IMR-90 (cell line): ENCODE measurements around the gene ID1. TPM values are rescaled to one million over a fixed set of nuclear protein-coding genes. Genes with fewer than 3 reads are reported as not detected.
A peak's percentile ranks its signal among the peaks of the same experiment; 100 is the strongest.

ENCODE experiments used
- ATAC-seq: fragments of 200-7000 bp; cut with Tn5 transposase; 2 replicates; pipeline ENCODE4 v1.9.1; 2020; ENCODE audit warnings: low read depth, mild to moderate bottlenecking, moderate library complexity
- BruUV-seq: library from RNA; stranded (reverse); fragments of 400-500 nt; replicated peaks from 2 replicates; lab custom pipeline; 2021; lab: Mats Ljungman, UMichigan
- CTCF ChIA-PET: fragments of 300-600 bp; formaldehyde crosslinking; extraction: SDS; loops from one replicate; lab custom pipeline; 2021; ENCODE audit warnings: antibody characterized with exemption; lab: Yijun Ruan, JAX
- POLR2A ChIA-PET: fragments of 300-600 bp; sonication (Branson Sonifier 250); formaldehyde crosslinking; loops from one replicate; lab custom pipeline; 2022; ENCODE audit warnings: antibody characterized with exemption; ENCODE audit not compliant: unreplicated experiment; lab: Charles Lee
- DNase-seq: peaks from one replicate; pipeline ENCODE4 v3.0.0; 2013
- H2AFZ ChIP-seq: replicated peaks from 2 replicates; pipeline ENCODE3; 2013; ENCODE audit warnings: low read length, mild to moderate bottlenecking; ENCODE audit not compliant: poor library complexity
- H2AK5ac ChIP-seq: 2 replicates; pipeline ENCODE4 v1.6.1; 2013; ENCODE audit warnings: low read depth, low read length, inconsistent platforms
- H2AK9ac ChIP-seq: replicated peaks from 2 replicates; pipeline ENCODE3; 2013; ENCODE audit warnings: mild to moderate bottlenecking, low read depth, low read length, moderate library complexity; ENCODE audit not compliant: poor library complexity
- H2BK120ac ChIP-seq: 2 replicates; pipeline ENCODE4 v1.6.1; 2013; ENCODE audit warnings: low read depth, low read length, inconsistent platforms
- H2BK15ac ChIP-seq: 3 replicates; pipeline ENCODE4 v1.6.1; 2013; ENCODE audit warnings: low read depth, low read length, inconsistent platforms
- H2BK20ac ChIP-seq: 2 replicates; pipeline ENCODE4 v1.6.1; 2013; ENCODE audit warnings: low read depth, mild to moderate bottlenecking, inconsistent platforms, low read length, moderate library complexity
- H2BK5ac ChIP-seq: 2 replicates; pipeline ENCODE4 v1.6.1; 2013; ENCODE audit warnings: mild to moderate bottlenecking, low read depth, low read length, inconsistent platforms; ENCODE audit not compliant: poor library complexity, severe bottlenecking
- H3K14ac ChIP-seq: replicated peaks from 2 replicates; pipeline ENCODE4 v1.6.1; 2013; ENCODE audit warnings: low read depth, low read length, inconsistent platforms
- H3K18ac ChIP-seq: 2 replicates; pipeline ENCODE4 v1.6.1; 2013; ENCODE audit warnings: low read depth, low read length, control low read depth
- H3K23ac ChIP-seq: 2 replicates; pipeline ENCODE4 v1.6.1; 2013; ENCODE audit warnings: low read depth, low read length, inconsistent platforms
- H3K27ac ChIP-seq: 2 replicates; pipeline ENCODE4 v1.5.1; 2013; ENCODE audit warnings: mild to moderate bottlenecking, control low read depth, low read length; ENCODE audit not compliant: insufficient read depth
- H3K27me3 ChIP-seq: 2 replicates; pipeline ENCODE4 v1.6.1; 2013; ENCODE audit warnings: low read length; ENCODE audit not compliant: control insufficient read depth, insufficient read depth
- H3K36me3 ChIP-seq: 2 replicates; pipeline ENCODE4 v1.6.1; 2013; ENCODE audit warnings: low read length, mixed read lengths; ENCODE audit not compliant: control insufficient read depth, insufficient read depth
- H3K4ac ChIP-seq: 2 replicates; pipeline ENCODE4 v1.6.1; 2013; ENCODE audit warnings: low read depth, low read length, inconsistent platforms
- H3K4me1 ChIP-seq: 2 replicates; pipeline ENCODE4 v1.6.1; 2013; ENCODE audit warnings: low read length, mixed read lengths; ENCODE audit not compliant: control insufficient read depth, insufficient read depth
- H3K4me2 ChIP-seq: 2 replicates; pipeline ENCODE4 v1.6.1; 2013; ENCODE audit warnings: low read depth, mild to moderate bottlenecking, control low read depth, low read length, moderate library complexity
- H3K4me3 ChIP-seq: 2 replicates; pipeline ENCODE4 v1.5.1; 2013; ENCODE audit warnings: low read depth, mild to moderate bottlenecking, control low read depth, low read length, moderate library complexity; ENCODE audit not compliant: insufficient read depth
- H3K56ac ChIP-seq: 2 replicates; pipeline ENCODE4 v1.6.1; 2013; ENCODE audit warnings: low read length, inconsistent platforms; ENCODE audit not compliant: insufficient read depth; ENCODE audit errors: extremely low read depth
- H3K79me1 ChIP-seq, 2 experiments: 2 replicates each; pipeline ENCODE4 v1.6.1; 2013; ENCODE audit warnings: low read length in 2 of 2, inconsistent platforms in 1 of 2, low read depth in 1 of 2
- H3K9ac ChIP-seq: 2 replicates; pipeline ENCODE4 v1.6.1; 2013; ENCODE audit warnings: low read depth, low read length, control low read depth
- H3K9me1 ChIP-seq: 2 replicates; pipeline ENCODE4 v1.6.1; 2013; ENCODE audit warnings: low read length, inconsistent platforms; ENCODE audit not compliant: insufficient read depth
- H3K9me3 ChIP-seq: 2 replicates; pipeline ENCODE4 v1.6.1; 2013; ENCODE audit warnings: low read length; ENCODE audit not compliant: control insufficient read depth, insufficient read depth
- H4K20me1 ChIP-seq: 2 replicates; pipeline ENCODE4 v1.6.1; 2013; ENCODE audit warnings: low read length, inconsistent platforms; ENCODE audit not compliant: insufficient read depth
- H4K5ac ChIP-seq: 2 replicates; pipeline ENCODE4 v1.6.1; 2013; ENCODE audit warnings: mild to moderate bottlenecking, low read depth, low read length, control low read depth
- H4K8ac ChIP-seq, 2 experiments: 2 replicates each; pipeline ENCODE4 v1.6.1; 2013; ENCODE audit warnings: low read depth in 2 of 2, low read length in 2 of 2, control low read depth in 1 of 2, inconsistent platforms in 1 of 2
- H4K91ac ChIP-seq: 2 replicates; pipeline ENCODE4 v1.6.1; 2013; ENCODE audit warnings: low read depth, low read length, inconsistent platforms; ENCODE audit not compliant: insufficient read depth
- CTCF ChIP-seq: conservative IDR thresholded peaks from 2 replicates; pipeline ENCODE4 v1.5.1; 2012; ENCODE audit warnings: mild to moderate bottlenecking, low read depth, low read length, improper control_type of control experiment
- FOS ChIP-seq: fragments of 150-350 bp; IDR thresholded peaks from 2 replicates; pipeline ENCODE4 v1.6.1; 2016; ENCODE audit warnings: low read depth, low read length
- MXI1 ChIP-seq: IDR thresholded peaks from 2 replicates; pipeline ENCODE4 v1.6.1; 2012; ENCODE audit warnings: low read depth, mild to moderate bottlenecking, low read length, moderate library complexity, borderline replicate concordance
- NFE2L2 ChIP-seq: fragments of 150-350 bp; IDR thresholded peaks from 2 replicates; pipeline ENCODE4 v1.6.1; 2016; ENCODE audit warnings: low read depth, mild to moderate bottlenecking, low read length
- RFX5 ChIP-seq: IDR thresholded peaks from 2 replicates; pipeline ENCODE4 v1.8.0; 2012; ENCODE audit warnings: low read depth, mild to moderate bottlenecking, low read length, moderate library complexity
- USF2 ChIP-seq: fragments of 150-350 bp; IDR thresholded peaks from 2 replicates; pipeline ENCODE4 v1.6.1; 2017; ENCODE audit warnings: mild to moderate bottlenecking, antibody characterized with exemption, low read length, low read depth
- WGBS, 2 experiments: methylation state at CpG; one replicate each; pipeline versions ENCODE4 v1.1.5 to v1.1.7; 2013; ENCODE audit warnings: missing lambda C conversion rate in 2 of 2; ENCODE audit not compliant: insufficient read length in 1 of 2; ENCODE audit errors: extremely low coverage in 2 of 2; 5-methylcytosine and 5-hydroxymethylcytosine counted together
- dilution Hi-C: fragments of 300-500 bp; cut with HindIII; formaldehyde crosslinking; loops from one replicate; pipeline ENCODE4 v1.14.3; 2018; ENCODE audit warnings: low sequenced_read_pairs; ENCODE audit not compliant: unreplicated experiment
- in situ Hi-C: fragments of 300-500 bp; cut with MboI; formaldehyde crosslinking; loops from 3 replicates; pipeline ENCODE4 v1.14.3; 2019; ENCODE audit warnings: low sequenced_read_pairs, inconsistent platforms, mixed read lengths
- intact Hi-C: fragments of 100-400 bp; cut with micrococcal nuclease; formaldehyde crosslinking; loops from 2 replicates; pipeline ENCODE4 v1.10.0; 2022
- polyA plus RNA-seq, 3 experiments: library from polyadenylated mRNA; depleted of rRNA; stranded (reverse); fragments of >200 nt; gene quantifications; 2 replicates each; pipeline ENCODE4 v1.2.3, GENCODE V29; 2012; ENCODE audit warnings: low replicate concordance in 1 of 3
- total RNA-seq: library from RNA; depleted of rRNA; stranded (reverse); fragments of >200 nt; gene quantifications from 2 replicates; pipeline ENCODE4 v1.2.3, GENCODE V29; 2012

The ID1 gene
- total and polyA plus RNA-seq, 2 of the 4 experiments (the other 2 are of a cell fraction), result 148 to 174 TPM

DNA sequence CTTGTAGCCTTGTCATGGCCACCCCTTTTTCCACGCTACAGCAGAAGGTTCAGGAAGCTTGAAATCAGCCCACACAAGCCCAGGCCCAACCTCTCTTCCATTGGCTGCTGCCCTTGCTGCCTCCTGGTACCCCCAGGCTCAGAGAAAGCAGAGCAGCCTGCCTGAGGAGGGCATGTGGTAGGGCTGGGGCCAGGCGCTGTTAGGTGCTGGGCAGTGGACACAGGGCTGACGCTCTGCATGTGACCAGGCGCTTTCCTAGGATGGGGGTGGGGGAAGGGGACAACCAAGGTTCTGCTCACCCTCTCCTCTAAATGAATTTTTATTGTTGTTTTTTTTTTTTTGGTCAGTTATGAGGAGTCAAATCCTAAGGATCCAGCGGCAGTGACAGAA is 36.3 kb upstream of the ID1 start:
- H3K79me1 ChIP-seq, result peaks cover 3 to 33% of the 10 kb centered on the region in 2 experiments; a peak in 3 of 4 replicates
- H2AK5ac ChIP-seq, result peak overlapping the region; percentile 66
- peaks cover 26% of the 10 kb centered on the region for H3K4me1 ChIP-seq
- WGBS, 2 experiments, result no CpG with 5 or more reads among the region's 5 CpGs
- H3K14ac ChIP-seq, result peak overlapping the region; percentile 46; the same call in 1 of the 2 replicates
- peak overlapping the region; percentile 59; the same call in 1 of the 2 replicates for H2BK120ac ChIP-seq
- no peak overlapping the region; the same call in 1 of the 2 replicates for H3K18ac ChIP-seq
- no peak overlapping the region; the same call in 1 of the 2 replicates for H4K5ac ChIP-seq
- no peak overlapping the region; the same call in 1 of the 2 replicates for H3K9ac ChIP-seq
- no TSS peak for BruUV-seq
- intact Hi-C loops, result loop anchor here (1.0 kb wide), 1 partner anchor 45 kb away; no protein-coding TSS in a partner anchor
- no peak for DNase-seq
- H2BK15ac ChIP-seq, result peak overlapping the region; percentile 13; the same call in 1 of the 3 replicates
- H3K27ac ChIP-seq, result peak overlapping the region; percentile 43
- peaks cover 30% of the 10 kb centered on the region for H3K36me3 ChIP-seq
- no peak overlapping the region for H2AFZ ChIP-seq
- peaks cover 7% of the 10 kb centered on the region; the same call in 1 of the 2 replicates for H3K9me1 ChIP-seq
- H3K56ac ChIP-seq, result no peak overlapping the region
- no peak overlapping the region for H3K4me2 ChIP-seq
- H4K91ac ChIP-seq, result peak overlapping the region; percentile 38
- H2BK5ac ChIP-seq, result peak overlapping the region; percentile 48
- H3K27me3 ChIP-seq, result no peaks in the 10 kb centered on the region
- in situ Hi-C loops, result no loop called here
- ChIA-PET POLR2A (no interaction called here), CTCF (interaction anchor here (0.6 to 4.7 kb wide), 4 partner anchors 8 to 43 kb away, joined by 3 to 71 read pairs (median 7); partner anchors contain the start of gene ID1)
- no peak for ATAC-seq
- H4K20me1 ChIP-seq, result no peaks in the 10 kb centered on the region; the same call in 1 of the 2 replicates
- peak overlapping the region in 1 of 2 experiments; percentile 51; a peak in 2 of 4 replicates for H4K8ac ChIP-seq
- H3K4ac ChIP-seq, result peak overlapping the region; percentile 62
- H2BK20ac ChIP-seq, result no peak overlapping the region
- H3K23ac ChIP-seq, result peak overlapping the region; percentile 12; the same call in 1 of the 2 replicates
- no peaks in the 10 kb centered on the region for H3K9me3 ChIP-seq
- no peak overlapping the region for H3K4me3 ChIP-seq
- TF ChIP-seq USF2 (0 out of 2 replicates have a peak, but pooled peaks have one; percentile 9), RFX5 (no peak), FOS (no peak), NFE2L2 (no peak), MXI1 (no peak), CTCF (no peak)
- H2AK9ac ChIP-seq, result peak overlapping the region; percentile 67
- dilution Hi-C loops, result no loop called here
